ENCODE data around the gene SMIM32.

DNA sequence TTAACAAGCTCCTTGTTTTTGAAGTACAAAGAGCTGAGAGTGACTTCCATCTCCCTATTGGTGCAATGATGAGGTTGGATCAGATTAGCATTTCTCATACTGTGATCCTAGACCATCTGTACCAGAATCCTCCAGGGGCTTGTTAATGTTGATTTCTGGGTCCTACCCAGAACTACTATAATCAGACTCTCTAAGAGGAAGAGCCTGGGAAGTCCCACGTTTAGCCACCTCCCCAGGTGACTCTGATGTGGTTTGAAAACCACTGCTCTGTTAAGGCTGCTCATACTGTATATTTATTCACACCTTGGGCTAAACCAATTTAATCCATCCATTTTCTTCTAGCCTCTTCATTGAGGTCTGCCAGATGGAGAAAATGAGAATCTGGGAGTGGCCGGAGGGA is 49.6 kb upstream of the SMIM32 start:
- TF ChIP-seq, protein P1, sequence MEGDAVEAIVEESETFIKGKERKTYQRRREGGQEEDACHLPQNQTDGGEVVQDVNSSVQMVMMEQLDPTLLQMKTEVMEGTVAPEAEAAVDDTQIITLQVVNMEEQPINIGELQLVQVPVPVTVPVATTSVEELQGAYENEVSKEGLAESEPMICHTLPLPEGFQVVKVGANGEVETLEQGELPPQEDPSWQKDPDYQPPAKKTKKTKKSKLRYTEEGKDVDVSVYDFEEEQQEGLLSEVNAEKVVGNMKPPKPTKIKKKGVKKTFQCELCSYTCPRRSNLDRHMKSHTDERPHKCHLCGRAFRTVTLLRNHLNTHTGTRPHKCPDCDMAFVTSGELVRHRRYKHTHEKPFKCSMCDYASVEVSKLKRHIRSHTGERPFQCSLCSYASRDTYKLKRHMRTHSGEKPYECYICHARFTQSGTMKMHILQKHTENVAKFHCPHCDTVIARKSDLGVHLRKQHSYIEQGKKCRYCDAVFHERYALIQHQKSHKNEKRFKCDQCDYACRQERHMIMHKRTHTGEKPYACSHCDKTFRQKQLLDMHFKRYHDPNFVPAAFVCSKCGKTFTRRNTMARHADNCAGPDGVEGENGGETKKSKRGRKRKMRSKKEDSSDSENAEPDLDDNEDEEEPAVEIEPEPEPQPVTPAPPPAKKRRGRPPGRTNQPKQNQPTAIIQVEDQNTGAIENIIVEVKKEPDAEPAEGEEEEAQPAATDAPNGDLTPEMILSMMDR (conservative IDR thresholded peaks at IDR 0.05): no peak
- no peak for TF ChIP-seq EZH2 (IDR thresholded peaks at IDR 0.05; ENCODE audit: low read depth)
